ENCODE data around the gene GPR176.
A peak's percentile ranks its signal among the peaks of the same experiment; 100 is the strongest.

The GPR176 gene

GRCh38 chr15:39781147-39781966 lies 138.7 kb downstream of the GPR176 start:
- no peak for DNase-seq

- DNase-seq = no peak
These were observed 142.0 kb downstream of the GPR176 start for GRCh38 chr15:39778021-39778420.

- no peak for DNase-seq
These were observed 142.6 kb downstream of the GPR176 start for GRCh38 chr15:39777496-39777895.

GRCh38 chr15:39776068-39776467 lies 144.0 kb downstream of the GPR176 start:
- no peak for DNase-seq

- no peak for DNase-seq
These were observed 145.3 kb downstream of the GPR176 start for GRCh38 chr15:39774688-39775267.

- peak; percentile 89 for DNase-seq
These were observed 149.0 kb downstream of the GPR176 start for GRCh38 chr15:39770748-39771689.

- no peak for DNase-seq
These were observed 152.1 kb downstream of the GPR176 start for GRCh38 chr15:39767921-39768320.

GRCh38 chr15:39761006-39761405 lies 159.1 kb downstream of the GPR176 start:
- DNase-seq = peak; percentile 62

- peak; percentile 81 for DNase-seq
These were observed 163.1 kb downstream of the GPR176 start for GRCh38 chr15:39756806-39757522.

- DNase-seq = peak; percentile 35
These were observed 167.1 kb downstream of the GPR176 start for GRCh38 chr15:39752991-39753390.

- peak; percentile 69 for DNase-seq
These were observed 167.8 kb downstream of the GPR176 start for GRCh38 chr15:39752246-39752645.

Data from fibroblast of upper back skin (primary cell).